ENCODE data around the gene SOX15. TPM values are rescaled to one million over a fixed set of nuclear protein-coding genes. Genes with fewer than 3 reads are reported as not detected.

SOX15 gene
- total and polyA plus RNA-seq, 10 of the 15 experiments (the other 5 are each of a cell fraction or from before 2014, with no cell fraction given): 0.06 to 0.53 (median 0.16) TPM; not detected in 2

GRCh38 chr17:7555320-7555948, 34.5 kb downstream of the SOX15 start:
- H4K20me1 ChIP-seq (ENCODE audit: control insufficient read depth, insufficient read depth): no peaks in the 10 kb centered on the region
- no peaks in the 10 kb centered on the region for H3K9me3 ChIP-seq (replicated peaks; ENCODE audit: control insufficient read depth, insufficient read depth, low read length)
- ChIA-PET RAD21 (ENCODE audit: unreplicated experiment) (no interaction called here), CTCF (interaction anchor here (0.8 to 4.2 kb wide), 3 partner anchors 40 to 200 kb away, joined by 3 to 17 read pairs (median 4); partner anchors contain the start of gene TMEM95), SMC1A (ENCODE audit: uncharacterized antibody, unreplicated experiment) (interaction anchor here (0.6 kb wide), 1 partner anchor 28 kb away, joined by 4 read pairs; no protein-coding TSS in a partner anchor), POLR2A (interaction anchor here (0.7 to 1.0 kb wide), 2 partner anchors 24 to 35 kb away, joined by 3 to 7 read pairs; no protein-coding TSS in a partner anchor)
- DNase-seq (ENCODE audit: low read depth, low spot score) (no peak), FAIRE-seq (no peak), ATAC-seq (no peak)
- H2AFZ ChIP-seq (ENCODE audit: control insufficient read depth, low read depth, low read length): no peak overlapping the region
- peaks cover 47% of the 10 kb centered on the region for H3K4me1 ChIP-seq (ENCODE audit: control insufficient read depth, insufficient read depth, low read length)
- no peaks in the 10 kb centered on the region; the same call in none of the 2 replicates for H3K79me2 ChIP-seq (ENCODE audit: control insufficient read depth, insufficient read depth, low read length)
- no peak overlapping the region for H3K4me2 ChIP-seq (ENCODE audit: control insufficient read depth, insufficient read depth)
- H3K4me3 ChIP-seq: no peak overlapping the region
- WGBS (ENCODE audit: insufficient coverage, insufficient replicate concordance, low lambda C conversion rate, missing lambda C conversion rate): 58% methylated on average over 10 of the region's 10 CpGs
- intact Hi-C loops (cut with micrococcal nuclease; ENCODE audit: unreplicated experiment) (no loop called here), in situ Hi-C loops (cut with MboI) (loop anchor here (25.0 kb wide), 1 partner anchor 518 kb away; the partner anchor contains the start of genes SLC16A11 and SLC16A13)
- H3K27ac ChIP-seq (ENCODE audit: control insufficient read depth, insufficient read depth): no peak overlapping the region
- H3K27me3 ChIP-seq (replicated peaks in 1 of 2; ENCODE audit: control insufficient read depth in 2 of 2, insufficient read depth in 2 of 2, low read length in 1 of 2): no peaks in the 10 kb centered on the region
- H3K9ac ChIP-seq (ENCODE audit: control insufficient read depth, insufficient read depth, low read length): no peak overlapping the region
- no TSS peak for BruUV-seq (replicated peaks)
- H3K36me3 ChIP-seq (ENCODE audit: control insufficient read depth in 2 of 2, insufficient read depth in 2 of 2, low read length in 1 of 2): no peaks in the 10 kb centered on the region
- TF ChIP-seq, protein P1, sequence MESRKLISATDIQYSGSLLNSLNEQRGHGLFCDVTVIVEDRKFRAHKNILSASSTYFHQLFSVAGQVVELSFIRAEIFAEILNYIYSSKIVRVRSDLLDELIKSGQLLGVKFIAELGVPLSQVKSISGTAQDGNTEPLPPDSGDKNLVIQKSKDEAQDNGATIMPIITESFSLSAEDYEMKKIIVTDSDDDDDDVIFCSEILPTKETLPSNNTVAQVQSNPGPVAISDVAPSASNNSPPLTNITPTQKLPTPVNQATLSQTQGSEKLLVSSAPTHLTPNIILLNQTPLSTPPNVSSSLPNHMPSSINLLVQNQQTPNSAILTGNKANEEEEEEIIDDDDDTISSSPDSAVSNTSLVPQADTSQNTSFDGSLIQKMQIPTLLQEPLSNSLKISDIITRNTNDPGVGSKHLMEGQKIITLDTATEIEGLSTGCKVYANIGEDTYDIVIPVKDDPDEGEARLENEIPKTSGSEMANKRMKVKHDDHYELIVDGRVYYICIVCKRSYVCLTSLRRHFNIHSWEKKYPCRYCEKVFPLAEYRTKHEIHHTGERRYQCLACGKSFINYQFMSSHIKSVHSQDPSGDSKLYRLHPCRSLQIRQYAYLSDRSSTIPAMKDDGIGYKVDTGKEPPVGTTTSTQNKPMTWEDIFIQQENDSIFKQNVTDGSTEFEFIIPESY (IDR thresholded peaks at IDR 0.05): no peak
- TF ChIP-seq NFIC (IDR thresholded peaks at IDR 0.05; ENCODE audit: low read depth, low read length): no peak
- TF ChIP-seq MAX (IDR thresholded peaks at IDR 0.05; ENCODE audit: low read depth, low read length): no peak
- no peak for TF ChIP-seq SIX5 (IDR thresholded peaks at IDR 0.05; ENCODE audit: low read depth, low read length, severe bottlenecking)
- no peak for TF ChIP-seq MTA2 (IDR thresholded peaks at IDR 0.05; ENCODE audit: low read depth)
- TF ChIP-seq, protein P2, sequence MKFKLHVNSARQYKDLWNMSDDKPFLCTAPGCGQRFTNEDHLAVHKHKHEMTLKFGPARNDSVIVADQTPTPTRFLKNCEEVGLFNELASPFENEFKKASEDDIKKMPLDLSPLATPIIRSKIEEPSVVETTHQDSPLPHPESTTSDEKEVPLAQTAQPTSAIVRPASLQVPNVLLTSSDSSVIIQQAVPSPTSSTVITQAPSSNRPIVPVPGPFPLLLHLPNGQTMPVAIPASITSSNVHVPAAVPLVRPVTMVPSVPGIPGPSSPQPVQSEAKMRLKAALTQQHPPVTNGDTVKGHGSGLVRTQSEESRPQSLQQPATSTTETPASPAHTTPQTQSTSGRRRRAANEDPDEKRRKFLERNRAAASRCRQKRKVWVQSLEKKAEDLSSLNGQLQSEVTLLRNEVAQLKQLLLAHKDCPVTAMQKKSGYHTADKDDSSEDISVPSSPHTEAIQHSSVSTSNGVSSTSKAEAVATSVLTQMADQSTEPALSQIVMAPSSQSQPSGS (IDR thresholded peaks at IDR 0.05; ENCODE audit: low read length): no peak
- TF ChIP-seq E4F1 (IDR thresholded peaks at IDR 0.05; ENCODE audit: borderline replicate concordance, partially characterized antibody): no peak
- no peak for TF ChIP-seq ESRRA (IDR thresholded peaks at IDR 0.05; ENCODE audit: low read length)
- no peak for TF ChIP-seq ZNF384 (IDR thresholded peaks at IDR 0.05; ENCODE audit: borderline replicate concordance, low read depth, low read length)
- no peak for TF ChIP-seq SMAD5 (IDR thresholded peaks at IDR 0.05; ENCODE audit: low read depth)
- no peak for TF ChIP-seq TAF1 (IDR thresholded peaks at IDR 0.05; ENCODE audit: borderline replicate concordance, low read depth, low read length)
- no peak for TF ChIP-seq ZSCAN29 (IDR thresholded peaks at IDR 0.05)
- TF ChIP-seq MEF2B (IDR thresholded peaks at IDR 0.05; ENCODE audit: partially characterized antibody, poor library complexity, severe bottlenecking): no peak
- TF ChIP-seq PBX3 (IDR thresholded peaks at IDR 0.05; ENCODE audit: insufficient replicate concordance, low read depth, low read length): no peak
